Measurements from ENCODE around the gene CFAP299.

The CFAP299 gene

GRCh38 chr4:80925293-80925692 is 589.8 kb downstream of the CFAP299 start:
- no peak for DNase-seq (ENCODE audit: low spot score)

GRCh38 chr4:80926446-80926845 is 590.9 kb downstream of the CFAP299 start:
- DNase-seq (ENCODE audit: low spot score) = no peak

GRCh38 chr4:80926891-80927290 is 591.4 kb downstream of the CFAP299 start:
- peak; percentile 0 for DNase-seq (ENCODE audit: low spot score)

- DNase-seq (ENCODE audit: low spot score) = peak; percentile 4
Measured at GRCh38 chr4:80927420-80927819, 591.9 kb downstream of the CFAP299 start.

GRCh38 chr4:80931631-80932081 is 596.1 kb downstream of the CFAP299 start:
- no peak for DNase-seq (ENCODE audit: low spot score)

- DNase-seq (ENCODE audit: low spot score) = no peak
Measured at GRCh38 chr4:80948141-80948540, 612.6 kb downstream of the CFAP299 start.

- no peak for DNase-seq (ENCODE audit: low spot score)
Measured at GRCh38 chr4:80948995-80949394, 613.5 kb downstream of the CFAP299 start.

- no peak for DNase-seq (ENCODE audit: low spot score)
Measured at GRCh38 chr4:80956421-80956820, 620.9 kb downstream of the CFAP299 start.

- no peak for DNase-seq (ENCODE audit: low spot score)
Measured at GRCh38 chr4:80963051-80963450, 627.5 kb downstream of the CFAP299 start.

GRCh38 chr4:80967346-80967745 is 631.8 kb downstream of the CFAP299 start:
- no peak for DNase-seq (ENCODE audit: low spot score)

- no peak for DNase-seq (ENCODE audit: low spot score)
Measured at GRCh38 chr4:80980239-80980638, 644.7 kb downstream of the CFAP299 start.

GRCh38 chr4:80986011-80986410 is 650.5 kb downstream of the CFAP299 start:
- DNase-seq (ENCODE audit: low spot score) = no peak

- peak; percentile 71 for DNase-seq (ENCODE audit: low spot score)
Measured at GRCh38 chr4:80989921-80990544, 654.5 kb downstream of the CFAP299 start.

GRCh38 chr4:80990851-80991250 is 655.3 kb downstream of the CFAP299 start:
- DNase-seq (ENCODE audit: low spot score) = no peak

- DNase-seq (ENCODE audit: low spot score) = no peak
Measured at GRCh38 chr4:80999943-81000342, 664.4 kb downstream of the CFAP299 start.

- no peak for DNase-seq (ENCODE audit: low spot score)
Measured at GRCh38 chr4:81003597-81004111, 668.1 kb downstream of the CFAP299 start.

- no peak for DNase-seq (ENCODE audit: low spot score)
Measured at GRCh38 chr4:81007417-81007816, 671.9 kb downstream of the CFAP299 start.

All from cerebellar cortex (tissue), 1 donor.